Neural crest cell (in vitro differentiated cells): Measurements from ENCODE around the gene DCT. TPM values are rescaled to one million over a fixed set of nuclear protein-coding genes. Genes with fewer than 3 reads are reported as not detected.
"Not testable (repeated sequence)": the region's sequence is repeated elsewhere in the genome, so short reads cannot be mapped to it uniquely, and the experiment has no call there.

Source experiments
- DNase-seq: peaks from one replicate; pipeline ENCODE4 v3.0.0; 2021; ENCODE audit warnings: low read depth, mixed read lengths, low spot score
- H3K27ac Mint-ChIP-seq: one replicate; pipeline ENCODE4 v1.8.0; 2021; ENCODE audit warnings: mild to moderate bottlenecking, mixed read lengths; ENCODE audit not compliant: unreplicated experiment
- H3K27me3 Mint-ChIP-seq: 2 replicates; pipeline ENCODE4 v1.8.0; 2021; ENCODE audit warnings: low read depth, mild to moderate bottlenecking, mixed read lengths
- H3K36me3 Mint-ChIP-seq: 2 replicates; pipeline ENCODE4 v1.8.0; 2021; ENCODE audit warnings: low read depth, mild to moderate bottlenecking, mixed read lengths
- H3K4me1 Mint-ChIP-seq: 2 replicates; pipeline ENCODE4 v1.8.0; 2021; ENCODE audit warnings: mixed read lengths
- H3K4me3 Mint-ChIP-seq: one replicate; pipeline ENCODE4 v1.8.0; 2021; ENCODE audit warnings: mild to moderate bottlenecking, mixed read lengths
- H3K9me3 Mint-ChIP-seq: 2 replicates; pipeline ENCODE4 v1.8.0; 2021; ENCODE audit warnings: mixed read lengths
- CTCF ChIP-seq: fragments of 200-600 bp; sonication (generic); conservative IDR thresholded peaks from 2 replicates; pipeline ENCODE4 v1.5.0; 2021; ENCODE audit warnings: antibody characterized with exemption, mild to moderate bottlenecking
- long read RNA-seq: library from polyadenylated mRNA; unstranded; transcript quantifications from one replicate; pipeline ENCODE4 v2.0.0, GENCODE V29; 2020
- total RNA-seq: library from RNA; stranded (reverse); gene quantifications from 2 replicates; pipeline ENCODE4 v1.2.1, GENCODE V29; 2021

The DCT gene
- total RNA-seq: 0.12 and 0.43 TPM in 2 replicates
- long read RNA-seq: 0 reads

GRCh38 chr13:94479616-94480015 lies at the start of gene DCT:
Gene DCT (minus strand): TSS chr13:94479682. CDS start chr13:94479255, 427 bp downstream.
- no peak within 1 kb of the TSS for H3K4me3 Mint-ChIP-seq
- peak within 1 kb of the TSS; percentile 23 for H3K27ac Mint-ChIP-seq
- H3K9me3 Mint-ChIP-seq: no peaks in the 10 kb centered on the region

GRCh38 chr13:94526956-94527355 lies 47.5 kb upstream of the DCT start:
- DNase-seq: not testable (repeated sequence)

More at GRCh38 chr13:94479616-94480015, at the start of gene DCT:
- no peaks in the 10 kb centered on the region for H3K27me3 Mint-ChIP-seq
- DNase-seq: no peak
- H3K36me3 Mint-ChIP-seq: no peaks in the 10 kb centered on the region
- H3K4me1 Mint-ChIP-seq: peaks cover 17% of the 10 kb centered on the region
- no peak for TF ChIP-seq CTCF

GRCh38 chr13:94525781-94526180 lies 46.3 kb upstream of the DCT start:
- no peaks in the 10 kb centered on the region for H3K27me3 Mint-ChIP-seq
- no peak overlapping the region for H3K4me3 Mint-ChIP-seq
- no peak for TF ChIP-seq CTCF
- H3K27ac Mint-ChIP-seq: no peak overlapping the region
- H3K36me3 Mint-ChIP-seq: no peaks in the 10 kb centered on the region
- H3K4me1 Mint-ChIP-seq: no peaks in the 10 kb centered on the region
- DNase-seq: no peak
- peaks cover 3% of the 10 kb centered on the region for H3K9me3 Mint-ChIP-seq

More at GRCh38 chr13:94526956-94527355, 47.5 kb upstream of the DCT start:
- H3K36me3 Mint-ChIP-seq, H3K4me3 Mint-ChIP-seq, H3K27me3 Mint-ChIP-seq, H3K27ac Mint-ChIP-seq, H3K4me1 Mint-ChIP-seq, H3K9me3 Mint-ChIP-seq: not testable (repeated sequence)

GRCh38 chr13:94524407-94524806 lies 44.9 kb upstream of the DCT start:
- no peak for TF ChIP-seq CTCF
- Mint-ChIP-seq H3K27me3 (no peaks in the 10 kb centered on the region), H3K27ac (no peak overlapping the region), H3K36me3 (no peaks in the 10 kb centered on the region), H3K4me3 (no peak overlapping the region), H3K4me1 (peaks cover 11% of the 10 kb centered on the region), H3K9me3 (peaks cover 3% of the 10 kb centered on the region)
- no peak for DNase-seq

- DNase-seq: no peak
- no peaks in the 10 kb centered on the region for H3K27me3 Mint-ChIP-seq
- H3K4me1 Mint-ChIP-seq: peaks cover 11% of the 10 kb centered on the region
- TF ChIP-seq CTCF: no peak
- peaks cover 16% of the 10 kb centered on the region for H3K9me3 Mint-ChIP-seq
- H3K27ac Mint-ChIP-seq: no peak overlapping the region
- no peaks in the 10 kb centered on the region for H3K36me3 Mint-ChIP-seq
- H3K4me3 Mint-ChIP-seq: no peak overlapping the region
Observed at GRCh38 chr13:94520001-94520400, 40.5 kb upstream of the DCT start.

GRCh38 chr13:94516456-94516855 lies 37.0 kb upstream of the DCT start:
- Mint-ChIP-seq H3K4me1 (peaks cover 15% of the 10 kb centered on the region), H3K27ac (no peak overlapping the region)
- TF ChIP-seq CTCF: no peak

More at GRCh38 chr13:94516456-94516855, 37.0 kb upstream of the DCT start:
- Mint-ChIP-seq H3K27me3 (no peaks in the 10 kb centered on the region), H3K36me3 (no peaks in the 10 kb centered on the region), H3K9me3 (peaks cover 13% of the 10 kb centered on the region), H3K4me3 (no peak overlapping the region)
- no peak for DNase-seq
